ENCODE measurements around the gene ATP4A.

- TF ChIP-seq, protein P1, sequence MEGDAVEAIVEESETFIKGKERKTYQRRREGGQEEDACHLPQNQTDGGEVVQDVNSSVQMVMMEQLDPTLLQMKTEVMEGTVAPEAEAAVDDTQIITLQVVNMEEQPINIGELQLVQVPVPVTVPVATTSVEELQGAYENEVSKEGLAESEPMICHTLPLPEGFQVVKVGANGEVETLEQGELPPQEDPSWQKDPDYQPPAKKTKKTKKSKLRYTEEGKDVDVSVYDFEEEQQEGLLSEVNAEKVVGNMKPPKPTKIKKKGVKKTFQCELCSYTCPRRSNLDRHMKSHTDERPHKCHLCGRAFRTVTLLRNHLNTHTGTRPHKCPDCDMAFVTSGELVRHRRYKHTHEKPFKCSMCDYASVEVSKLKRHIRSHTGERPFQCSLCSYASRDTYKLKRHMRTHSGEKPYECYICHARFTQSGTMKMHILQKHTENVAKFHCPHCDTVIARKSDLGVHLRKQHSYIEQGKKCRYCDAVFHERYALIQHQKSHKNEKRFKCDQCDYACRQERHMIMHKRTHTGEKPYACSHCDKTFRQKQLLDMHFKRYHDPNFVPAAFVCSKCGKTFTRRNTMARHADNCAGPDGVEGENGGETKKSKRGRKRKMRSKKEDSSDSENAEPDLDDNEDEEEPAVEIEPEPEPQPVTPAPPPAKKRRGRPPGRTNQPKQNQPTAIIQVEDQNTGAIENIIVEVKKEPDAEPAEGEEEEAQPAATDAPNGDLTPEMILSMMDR (IDR thresholded peaks at IDR 0.05), result no peak
- TF ChIP-seq POLR2A (IDR thresholded peaks at IDR 0.05), result no peak
Observed at GRCh38 chr19:35543280-35544109, 20.0 kb downstream of the ATP4A start.

All from stomach (tissue), 4 donors.